NCI-H82 treated with DMSO at 0.1 percent for 48 hours (cell line): ENCODE results near the gene MYRF.

Experiments used
- DNase-seq: peaks from one replicate; lab custom pipeline; 2025; ENCODE audit not compliant: unreplicated experiment; lab: John Stamatoyannopoulos, UW

Gene MYRF

DNA sequence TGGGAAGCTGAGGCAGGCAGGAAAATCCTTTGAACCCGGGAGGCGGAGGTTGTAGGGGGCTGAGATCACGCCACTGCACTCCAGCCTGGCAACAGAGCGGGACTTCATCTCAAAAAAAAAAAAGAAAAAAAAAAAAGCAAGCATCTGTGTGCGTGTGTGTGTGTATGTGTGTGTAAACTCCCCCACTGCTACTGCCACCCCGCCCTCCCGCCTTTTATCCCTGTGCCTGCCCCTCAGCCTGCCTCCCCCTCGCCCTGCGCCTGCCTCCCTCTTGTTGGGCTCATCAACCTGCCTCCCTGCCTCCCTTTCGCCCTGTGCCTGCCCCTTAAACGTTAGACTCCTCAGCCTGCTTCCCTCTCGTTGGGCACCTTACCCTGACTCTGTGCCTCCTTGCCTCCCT is 22.0 kb downstream of the MYRF start:
- DNase-seq: no peak

- DNase-seq: no peak
Measured at GRCh38 chr11:61775106-61775505, 22.7 kb downstream of the MYRF start.

GRCh38 chr11:61775606-61776554 is 23.4 kb downstream of the MYRF start:
- no peak for DNase-seq

DNA sequence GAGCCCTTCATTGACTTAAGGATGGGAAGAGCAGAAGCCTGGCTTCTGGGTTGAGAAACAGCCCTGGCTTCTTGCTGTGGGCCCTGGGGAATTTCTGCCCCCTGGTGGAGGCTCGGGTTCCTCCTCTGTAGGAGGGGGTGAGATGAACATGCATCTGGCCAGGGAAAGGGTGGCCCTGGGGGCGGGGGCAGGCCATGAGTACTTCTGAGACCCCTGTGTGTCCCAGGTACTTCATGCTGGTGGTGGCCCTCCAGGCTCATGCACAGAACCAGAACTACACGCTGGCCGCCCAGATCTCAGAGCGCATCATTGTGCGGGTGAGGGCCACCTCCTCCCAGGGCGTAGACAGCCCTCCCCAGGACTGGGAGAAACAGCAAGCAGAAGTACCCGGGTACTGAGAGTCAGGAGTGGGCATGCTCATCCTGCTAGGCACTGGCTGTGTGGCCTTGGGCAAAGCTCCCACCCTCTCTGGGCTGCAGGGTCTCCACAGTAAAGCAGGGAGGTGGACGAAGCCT is 24.2 kb downstream of the MYRF start:
- DNase-seq: peak; percentile 10

DNA sequence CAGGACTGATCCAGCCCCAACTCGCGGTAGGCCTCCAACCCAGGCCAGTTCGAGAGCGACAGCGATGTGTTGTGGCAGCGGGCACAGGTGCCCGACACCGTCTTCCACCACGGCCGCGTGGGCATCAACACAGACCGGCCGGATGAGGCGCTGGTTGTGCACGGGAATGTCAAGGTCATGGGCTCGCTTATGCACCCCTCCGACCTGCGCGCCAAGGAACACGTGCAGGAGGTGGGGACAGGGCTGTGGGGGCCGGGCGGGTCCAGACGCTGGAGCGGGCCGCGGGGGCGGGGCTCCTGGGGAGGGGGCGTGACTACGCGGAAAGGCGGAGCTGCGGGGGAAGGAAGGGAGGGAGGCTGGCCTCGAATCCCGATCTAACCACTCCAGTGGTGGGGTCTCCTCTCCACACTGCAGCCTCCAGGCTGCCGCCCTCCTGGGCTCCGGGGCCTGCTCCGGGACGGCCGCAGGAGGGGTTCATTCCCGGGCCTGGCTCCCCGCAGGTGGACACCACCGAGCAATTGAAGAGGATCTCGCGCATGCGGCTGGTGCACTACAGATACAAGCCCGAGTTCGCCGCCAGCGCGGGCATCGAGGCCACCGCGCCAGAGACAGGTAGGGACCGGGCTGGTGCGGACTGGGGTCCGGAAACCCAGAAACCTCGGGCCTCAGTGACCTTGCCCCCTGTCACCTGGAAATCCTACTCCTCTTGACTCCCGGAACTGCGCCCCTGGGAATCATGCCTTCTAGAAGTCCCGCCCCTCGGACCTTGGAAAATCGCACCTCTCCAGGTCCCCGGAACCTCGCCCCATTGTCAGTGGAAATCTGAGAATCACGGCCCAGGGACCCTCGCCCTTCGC is 25.0 kb downstream of the MYRF start:
- DNase-seq: no peak

GRCh38 chr11:61778357-61778886 is 26.0 kb downstream of the MYRF start:
- no peak for DNase-seq

DNA sequence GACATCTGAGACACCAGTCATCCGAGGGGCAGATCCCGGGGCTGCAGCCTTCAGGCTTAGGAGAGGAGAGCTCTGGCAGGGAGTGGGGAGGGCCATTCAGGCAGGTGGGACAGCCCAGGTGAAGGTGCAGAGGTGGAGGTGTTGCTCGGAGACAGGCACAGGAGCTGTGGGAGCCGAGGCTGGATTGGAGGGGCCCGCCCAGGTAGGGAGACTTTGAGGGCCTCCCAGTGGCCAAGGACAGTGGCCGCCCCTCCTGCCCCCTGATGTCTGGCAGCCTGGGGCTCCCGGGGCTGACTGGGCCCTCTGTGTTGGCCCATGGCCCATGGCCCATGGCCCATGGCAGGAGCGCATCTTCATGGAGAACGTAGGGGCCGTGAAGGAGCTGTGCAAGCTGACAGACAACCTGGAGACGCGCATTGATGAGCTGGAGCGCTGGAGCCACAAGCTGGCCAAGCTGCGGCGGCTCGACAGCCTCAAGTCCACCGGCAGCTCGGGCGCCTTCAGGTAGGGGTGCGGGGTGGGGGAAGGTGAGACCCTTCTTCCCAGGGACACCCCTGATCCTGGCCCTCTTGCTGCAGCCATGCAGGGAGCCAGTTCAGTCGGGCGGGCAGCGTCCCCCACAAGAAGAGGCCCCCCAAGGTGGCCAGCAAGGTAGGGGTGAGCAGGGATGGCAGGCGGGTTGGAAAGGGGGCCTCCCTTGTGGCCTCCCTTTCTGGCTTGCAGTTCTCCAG is 26.6 kb downstream of the MYRF start:
- no peak for DNase-seq

DNA sequence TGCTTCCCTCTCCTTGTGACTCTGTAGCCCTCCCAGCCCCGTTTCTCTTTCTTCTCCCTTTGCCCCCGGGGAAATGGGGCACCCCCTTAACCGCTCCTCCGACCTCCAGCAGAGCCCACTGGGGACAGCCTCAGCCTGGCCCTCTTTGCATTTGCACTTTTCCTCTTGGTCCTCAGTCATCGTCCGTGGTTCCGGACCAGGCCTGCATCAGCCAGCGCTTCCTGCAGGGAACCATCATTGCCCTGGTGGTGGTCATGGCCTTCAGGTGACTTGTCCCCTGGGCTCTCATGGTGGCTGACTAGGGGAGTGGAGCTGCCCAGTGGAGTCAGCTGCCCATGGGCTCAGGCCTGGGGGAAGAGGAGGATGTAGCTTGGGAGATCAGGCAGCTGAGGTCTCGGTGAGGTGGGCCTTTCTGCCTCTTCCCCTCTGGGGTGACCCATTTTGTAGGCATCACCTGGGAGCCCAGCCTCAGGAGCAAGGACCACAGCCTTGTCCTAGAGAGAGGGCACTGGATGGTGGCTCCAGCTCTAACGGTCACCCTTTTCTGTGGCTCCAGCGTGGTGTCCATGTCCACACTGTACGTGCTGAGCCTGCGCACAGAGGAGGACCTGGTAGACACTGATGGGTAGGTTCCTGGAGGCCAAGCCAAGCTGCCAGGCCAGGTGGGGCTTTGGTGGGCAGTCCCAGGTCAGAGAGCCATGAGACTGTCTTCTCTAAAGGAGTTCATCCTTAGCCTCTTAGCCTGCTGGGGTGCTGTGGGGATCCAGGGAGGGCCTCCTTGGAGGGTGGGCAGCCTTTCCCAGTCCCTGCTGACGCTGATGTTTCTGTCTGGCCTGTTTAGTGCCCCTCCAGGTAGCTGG is 27.5 kb downstream of the MYRF start:
- no peak for DNase-seq

- DNase-seq: no peak
Measured at GRCh38 chr11:61780581-61781162, 28.2 kb downstream of the MYRF start.

- no peak for DNase-seq
Measured at GRCh38 chr11:61781585-61781984, 29.1 kb downstream of the MYRF start.

- DNase-seq: no peak
Measured at GRCh38 chr11:61782299-61782698, 29.9 kb downstream of the MYRF start.

DNA sequence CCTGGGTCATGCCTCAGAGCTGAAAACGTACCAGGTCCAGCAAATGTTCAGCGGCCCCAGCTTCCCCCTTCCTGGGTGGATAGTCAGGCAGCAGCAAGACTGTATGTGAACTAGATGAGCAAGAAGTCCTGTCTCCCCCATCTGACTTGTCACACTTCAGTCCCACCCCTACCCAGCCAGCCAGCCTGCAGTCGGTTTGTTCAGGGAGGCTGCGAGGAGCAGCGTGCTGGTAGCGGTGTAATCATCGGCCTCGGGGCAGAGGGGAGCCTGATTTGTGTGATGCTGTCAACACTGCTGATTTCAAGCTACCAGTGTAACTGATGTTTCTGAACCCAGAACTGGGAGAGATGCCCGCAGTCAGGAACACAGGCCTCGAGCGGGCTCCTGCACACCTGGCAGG is 30.4 kb downstream of the MYRF start:
- DNase-seq: no peak

DNA sequence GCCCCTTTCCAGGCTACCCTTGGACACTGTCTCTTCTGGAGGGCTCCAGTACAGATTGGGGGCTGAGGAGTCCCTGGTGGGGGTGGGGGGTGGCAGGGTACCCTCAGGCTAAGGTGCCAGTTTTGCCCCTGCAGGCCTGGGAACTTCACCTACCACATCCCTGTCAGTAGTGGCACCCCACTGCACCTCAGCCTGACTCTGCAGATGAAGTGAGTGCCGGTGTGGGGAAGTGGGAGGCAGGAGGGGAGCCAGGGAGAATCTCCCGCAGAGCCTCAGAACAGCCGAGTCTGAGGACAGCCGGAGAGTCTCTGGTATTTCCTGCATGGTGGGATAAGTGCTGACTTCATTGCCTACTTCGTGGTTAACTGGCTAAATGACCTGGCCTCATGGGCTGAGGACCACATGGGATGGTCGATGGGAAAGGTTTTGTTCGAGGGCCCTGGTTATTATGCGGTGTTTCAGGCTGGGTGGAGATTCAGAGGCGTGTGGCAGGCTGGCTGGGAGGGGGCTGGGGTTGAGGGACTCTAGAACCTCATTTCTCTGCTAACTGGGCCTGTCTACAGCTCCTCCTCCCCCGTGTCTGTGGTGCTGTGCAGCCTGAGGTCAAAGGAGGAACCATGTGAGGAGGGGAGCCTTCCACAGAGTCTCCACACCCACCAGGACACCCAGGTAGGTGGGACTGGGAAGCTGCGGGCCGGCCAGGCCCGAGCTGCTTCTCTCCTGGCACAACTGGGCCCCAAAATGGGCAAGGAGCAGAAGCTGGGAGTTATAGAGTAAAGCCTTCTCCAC is 31.5 kb downstream of the MYRF start:
- no peak for DNase-seq

- no peak for DNase-seq
Measured at GRCh38 chr11:61784506-61784805, 32.0 kb downstream of the MYRF start.

- DNase-seq: no peak
Measured at GRCh38 chr11:61785837-61786402, 33.5 kb downstream of the MYRF start.

DNA sequence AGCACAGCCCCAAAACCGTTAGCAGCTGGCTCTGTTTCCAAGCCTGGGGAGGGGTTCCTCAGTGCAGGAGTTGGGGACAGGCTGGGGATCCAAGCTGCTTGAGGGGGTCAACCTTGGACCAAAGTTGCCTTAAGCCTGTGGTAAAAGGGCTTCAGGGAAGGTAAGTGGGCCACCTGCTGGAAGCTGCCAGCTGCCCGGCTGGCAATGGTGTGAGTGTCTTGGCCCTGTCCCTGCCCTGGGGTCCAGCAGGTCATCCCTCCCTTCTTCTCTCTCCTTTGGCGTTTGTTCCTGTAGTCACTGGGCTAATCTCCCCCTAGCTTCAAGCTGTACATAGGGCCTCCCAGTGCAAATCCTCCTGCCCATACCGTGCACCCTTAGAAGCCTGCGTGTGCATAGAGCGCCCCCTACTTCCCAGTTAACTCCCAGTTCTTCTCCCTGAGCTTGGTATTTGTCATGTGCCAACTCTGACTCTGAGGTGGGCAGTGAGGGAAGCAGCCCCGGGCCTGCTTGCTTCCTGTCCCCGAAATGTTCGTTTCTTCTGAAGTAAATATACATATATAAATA is 35.6 kb downstream of the MYRF start:
- peak; percentile 45 for DNase-seq

DNA sequence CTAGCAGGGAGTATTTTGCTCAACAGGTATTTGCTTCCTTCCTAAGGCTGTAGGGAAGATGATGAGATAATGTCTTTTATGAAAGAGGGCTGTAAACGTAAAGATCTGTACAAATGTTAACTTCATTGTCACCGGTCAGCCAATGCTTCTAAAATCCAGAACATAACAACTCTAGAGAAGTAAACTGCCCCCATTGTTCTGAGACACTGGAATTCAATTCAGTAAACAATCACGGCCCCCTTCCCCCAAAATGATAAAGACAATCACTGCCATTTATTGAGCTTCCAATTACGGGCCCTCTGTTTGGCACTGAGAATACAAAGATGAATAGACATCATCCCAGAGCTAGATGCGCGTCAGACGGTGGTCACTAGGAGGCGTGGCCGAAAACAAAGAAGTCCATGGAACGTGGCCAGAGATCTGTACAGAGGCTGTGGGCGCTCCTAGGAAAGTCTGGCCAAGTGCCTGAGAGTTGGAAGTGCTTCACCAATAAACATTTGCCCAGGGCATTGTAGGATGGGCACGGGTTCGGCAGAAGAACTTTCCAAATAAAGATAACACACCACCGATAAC is 39.4 kb downstream of the MYRF start:
- peak; percentile 27 for DNase-seq
